IPS DF 4.7 (cell line): ENCODE results near the gene CCSER1.
"Not testable (repeated sequence)": the region's sequence is repeated elsewhere in the genome, so short reads cannot be mapped to it uniquely, and the experiment has no call there.

ENCODE experiments used
- DNase-seq: peaks from one replicate; pipeline ENCODE4 v3.0.0-alpha.2; 2013; ENCODE audit warnings: low spot score; ENCODE audit errors: extremely low read depth

Gene CCSER1

GRCh38 chr4:91114386-91114785 is 987.2 kb downstream of the CCSER1 start:
- no peak for DNase-seq

GRCh38 chr4:91116861-91117260 is 989.7 kb downstream of the CCSER1 start:
- no peak for DNase-seq

GRCh38 chr4:91118597-91118996 is 991.4 kb downstream of the CCSER1 start:
- no peak for DNase-seq

GRCh38 chr4:91123742-91124141 is 996.5 kb downstream of the CCSER1 start:
- DNase-seq, result no peak

GRCh38 chr4:91127192-91127591 is 1000.0 kb downstream of the CCSER1 start:
- DNase-seq, result no peak

GRCh38 chr4:91127831-91128230 is 1000.6 kb downstream of the CCSER1 start:
- DNase-seq, result no peak

- no peak for DNase-seq
Observed at GRCh38 chr4:91128519-91128918, 1001.3 kb downstream of the CCSER1 start.

- no peak for DNase-seq
Observed at GRCh38 chr4:91147067-91147466, 1019.9 kb downstream of the CCSER1 start.

GRCh38 chr4:91154041-91154440 is 1026.8 kb downstream of the CCSER1 start:
- DNase-seq, result not testable (repeated sequence)

- not testable (repeated sequence) for DNase-seq
Observed at GRCh38 chr4:91167864-91168653, 1040.9 kb downstream of the CCSER1 start.

- no peak for DNase-seq
Observed at GRCh38 chr4:91170768-91171167, 1043.6 kb downstream of the CCSER1 start.

GRCh38 chr4:91171217-91171616 is 1044.0 kb downstream of the CCSER1 start:
- no peak for DNase-seq

- DNase-seq, result not testable (repeated sequence)
Observed at GRCh38 chr4:91185061-91185460, 1057.9 kb downstream of the CCSER1 start.

- no peak for DNase-seq
Observed at GRCh38 chr4:91198951-91199350, 1071.8 kb downstream of the CCSER1 start.

- no peak for DNase-seq
Observed at GRCh38 chr4:91207535-91207934, 1080.3 kb downstream of the CCSER1 start.

GRCh38 chr4:91212211-91212610 is 1085.0 kb downstream of the CCSER1 start:
- DNase-seq, result no peak

- not testable (repeated sequence) for DNase-seq
Observed at GRCh38 chr4:91217831-91218403, 1090.7 kb downstream of the CCSER1 start.

GRCh38 chr4:91220315-91220714 is 1093.1 kb downstream of the CCSER1 start:
- DNase-seq, result no peak

- no peak for DNase-seq
Observed at GRCh38 chr4:91222014-91222413, 1094.8 kb downstream of the CCSER1 start.

GRCh38 chr4:91226867-91227266 is 1099.7 kb downstream of the CCSER1 start:
- no peak for DNase-seq

- DNase-seq, result no peak
Observed at GRCh38 chr4:91228659-91229058, 1101.5 kb downstream of the CCSER1 start.

GRCh38 chr4:91233164-91233563 is 1106.0 kb downstream of the CCSER1 start:
- no peak for DNase-seq

GRCh38 chr4:91243132-91243531 is 1115.9 kb downstream of the CCSER1 start:
- no peak for DNase-seq
